Right forelimb (tissue), 1 donor: ENCODE data around the gene HYAL3.

Experiments
- DNase-seq: peaks from one replicate; pipeline ENCODE4 v3.0.0-alpha.2; 2018

The HYAL3 gene, protein sequence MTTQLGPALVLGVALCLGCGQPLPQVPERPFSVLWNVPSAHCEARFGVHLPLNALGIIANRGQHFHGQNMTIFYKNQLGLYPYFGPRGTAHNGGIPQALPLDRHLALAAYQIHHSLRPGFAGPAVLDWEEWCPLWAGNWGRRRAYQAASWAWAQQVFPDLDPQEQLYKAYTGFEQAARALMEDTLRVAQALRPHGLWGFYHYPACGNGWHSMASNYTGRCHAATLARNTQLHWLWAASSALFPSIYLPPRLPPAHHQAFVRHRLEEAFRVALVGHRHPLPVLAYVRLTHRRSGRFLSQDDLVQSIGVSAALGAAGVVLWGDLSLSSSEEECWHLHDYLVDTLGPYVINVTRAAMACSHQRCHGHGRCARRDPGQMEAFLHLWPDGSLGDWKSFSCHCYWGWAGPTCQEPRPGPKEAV

DNA sequence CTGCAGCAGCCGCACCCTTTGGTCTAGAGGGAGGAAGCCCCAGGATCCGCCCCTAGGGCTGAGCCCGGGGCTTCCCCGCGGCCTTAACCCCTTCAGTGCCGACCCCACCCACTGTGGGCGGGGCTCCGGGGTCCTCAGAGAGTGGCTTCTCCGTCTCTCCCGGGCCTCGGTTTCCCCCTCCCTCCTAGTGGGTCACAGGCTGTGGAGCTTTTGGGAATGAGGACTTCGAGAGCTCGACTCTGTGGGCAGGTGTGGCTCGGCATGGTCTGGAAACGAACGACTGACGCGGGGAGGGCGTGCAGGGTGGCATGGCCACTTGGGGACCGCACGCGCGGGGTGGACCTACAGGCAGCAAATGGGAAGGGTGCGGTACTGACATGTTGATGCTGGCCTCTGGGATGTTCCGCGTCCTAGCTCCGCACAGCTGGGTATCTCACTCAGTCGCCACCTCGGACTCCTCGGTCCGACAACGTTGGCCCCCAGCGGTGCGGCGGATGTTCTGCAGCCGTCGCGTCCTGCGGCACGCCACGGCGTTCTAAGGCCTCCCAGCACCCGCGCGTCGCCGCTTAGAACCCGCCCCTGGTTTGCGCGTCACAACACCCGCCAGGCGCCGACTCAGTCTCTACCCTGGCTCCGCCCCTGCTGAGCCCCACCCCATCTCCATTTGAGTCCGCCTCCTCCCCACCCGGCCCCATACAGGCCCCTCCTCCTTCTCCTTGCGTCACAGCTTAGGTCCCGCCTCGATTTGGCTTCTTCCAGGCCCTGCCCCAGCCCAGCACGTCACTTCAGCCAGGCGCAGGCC is at the start of gene HYAL3, which contains the start of gene NAA80:
Gene HYAL3, minus strand, starts transcription at position 570 of the 802 bp plus-strand sequence. CDS start 3,803 bp downstream, outside the sequence.
Gene NAA80, minus strand, starts transcription at position 570 of the 802 bp plus-strand sequence. CDS start 1,942 bp downstream, outside the sequence.
- DNase-seq = peak; percentile 99

DNA sequence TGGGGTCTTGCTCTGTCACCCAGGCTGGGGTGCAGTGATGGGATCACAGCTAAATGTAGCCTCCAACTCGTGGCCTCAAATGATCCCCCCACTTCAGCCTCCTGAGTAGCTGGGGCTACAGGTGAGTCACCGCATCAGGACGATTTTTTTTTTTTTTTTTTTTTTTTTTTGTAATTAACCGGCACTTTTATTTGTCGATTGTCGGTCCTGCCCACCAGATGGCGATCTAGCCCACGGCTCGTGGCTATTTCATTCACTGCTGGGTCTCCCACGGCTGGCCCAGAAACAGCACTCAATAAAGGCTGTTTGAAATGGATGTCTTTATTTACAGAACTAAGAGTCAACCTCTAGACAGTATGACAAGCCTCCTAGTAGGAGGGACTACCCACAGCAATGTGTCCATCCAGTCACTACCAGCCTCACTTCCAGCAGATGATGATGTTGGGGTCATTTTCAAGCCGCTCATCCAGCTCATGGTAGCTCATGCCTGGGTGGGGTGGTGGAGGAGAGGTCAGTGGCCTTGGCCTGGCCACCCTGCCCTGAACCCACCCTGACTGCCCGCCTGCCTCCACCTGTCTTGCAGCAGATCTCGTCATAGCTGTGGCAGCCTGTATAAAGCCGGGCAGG is 48.1 kb upstream of the HYAL3 start:
- DNase-seq = peak; percentile 77

DNA sequence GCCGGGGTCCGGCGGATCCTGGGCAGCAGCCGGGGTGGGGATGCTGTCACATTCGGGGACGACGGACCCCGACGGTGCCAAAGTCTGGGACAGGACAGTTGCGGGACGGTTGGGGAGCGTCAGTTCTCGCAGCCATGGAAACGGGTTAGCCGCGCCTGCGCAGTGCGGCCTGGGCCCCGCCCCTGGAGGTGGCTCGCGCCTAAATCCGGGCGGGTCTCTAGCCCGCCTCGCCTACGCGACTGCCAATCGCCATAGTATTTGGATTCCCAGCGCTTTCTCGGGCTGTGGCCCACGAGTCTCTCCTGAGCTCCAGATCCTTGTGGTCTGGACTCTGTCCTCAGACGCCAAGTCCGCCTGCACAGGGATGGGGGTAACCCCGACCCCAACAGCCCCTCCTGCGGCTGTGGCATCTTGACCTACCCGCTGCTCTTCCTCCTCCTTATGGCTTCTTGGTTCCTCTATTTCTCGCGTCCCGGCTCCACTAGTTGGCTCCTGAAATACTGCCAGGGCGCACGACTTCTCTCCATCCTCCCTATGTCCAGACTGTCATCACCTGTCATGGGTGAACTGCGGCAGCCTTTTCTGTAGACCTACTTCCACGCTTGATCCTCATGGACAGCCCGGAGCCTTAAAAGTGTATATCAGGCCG is 46.5 kb upstream of the HYAL3 start, which contains the start of gene ZMYND10:
Gene ZMYND10, minus strand, starts transcription at position 147 of the 649 bp plus-strand sequence. CDS start 153 bp downstream, outside the sequence.
- DNase-seq = peak; percentile 76

DNA sequence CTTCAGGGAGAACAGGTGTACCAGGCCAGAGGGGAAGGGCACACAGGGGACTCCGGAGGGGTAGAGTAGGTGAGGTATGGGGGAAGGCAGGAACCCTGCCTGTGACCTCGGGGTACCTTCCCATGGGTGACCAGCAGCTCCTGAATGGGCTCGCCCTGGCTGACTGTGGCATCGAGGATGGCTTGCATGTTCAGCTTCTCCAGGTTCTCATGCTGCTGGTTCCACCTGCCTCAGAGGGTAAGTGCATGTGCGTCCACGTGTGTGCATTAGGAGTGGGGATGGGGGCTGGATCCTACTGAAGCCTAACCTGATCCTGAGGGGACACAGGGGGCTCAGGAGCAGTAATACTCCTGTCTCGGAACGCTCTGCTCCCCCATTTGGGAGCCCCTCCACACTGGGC is 45.8 kb upstream of the HYAL3 start:
- no peak for DNase-seq

DNA sequence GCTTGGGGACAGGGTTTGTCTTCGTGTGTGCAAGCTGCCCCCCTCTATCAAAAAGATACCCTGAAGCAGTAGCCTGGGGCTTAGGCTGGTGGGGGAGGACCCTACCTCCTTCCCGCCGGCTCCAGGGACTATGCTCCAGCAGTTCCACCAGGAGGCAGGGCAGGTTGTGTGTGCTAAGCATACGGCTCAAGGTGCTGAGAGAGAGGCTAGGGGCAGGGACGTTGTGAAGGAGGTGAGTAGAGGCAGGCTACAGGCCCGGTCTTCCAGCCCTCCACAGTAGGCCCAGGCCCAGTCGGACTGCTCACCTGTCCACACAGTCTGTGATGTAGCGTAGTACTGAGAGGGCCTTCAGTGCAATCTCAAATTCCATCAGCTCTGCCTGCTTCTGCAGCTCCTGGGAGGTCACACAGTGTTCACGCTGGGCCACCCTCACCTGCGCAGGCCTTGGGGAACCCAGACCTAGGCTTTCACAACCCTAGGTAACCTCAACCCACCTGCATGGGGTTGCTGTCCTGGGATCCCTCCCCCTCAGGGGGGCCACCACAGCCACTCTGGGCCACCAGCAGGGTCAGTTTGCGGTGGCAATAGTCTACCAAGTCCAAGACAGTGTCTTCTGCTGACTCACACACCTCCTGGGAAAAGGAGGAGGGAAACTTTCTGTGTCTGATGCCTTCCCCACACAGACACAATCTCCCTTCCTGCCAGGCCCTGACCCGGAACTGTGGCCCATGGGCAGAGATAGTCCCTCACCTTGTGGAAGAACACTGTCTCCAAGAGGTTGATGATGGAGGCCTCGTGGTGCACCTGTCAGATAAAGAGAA is 43.8 kb upstream of the HYAL3 start:
- DNase-seq = no peak

DNA sequence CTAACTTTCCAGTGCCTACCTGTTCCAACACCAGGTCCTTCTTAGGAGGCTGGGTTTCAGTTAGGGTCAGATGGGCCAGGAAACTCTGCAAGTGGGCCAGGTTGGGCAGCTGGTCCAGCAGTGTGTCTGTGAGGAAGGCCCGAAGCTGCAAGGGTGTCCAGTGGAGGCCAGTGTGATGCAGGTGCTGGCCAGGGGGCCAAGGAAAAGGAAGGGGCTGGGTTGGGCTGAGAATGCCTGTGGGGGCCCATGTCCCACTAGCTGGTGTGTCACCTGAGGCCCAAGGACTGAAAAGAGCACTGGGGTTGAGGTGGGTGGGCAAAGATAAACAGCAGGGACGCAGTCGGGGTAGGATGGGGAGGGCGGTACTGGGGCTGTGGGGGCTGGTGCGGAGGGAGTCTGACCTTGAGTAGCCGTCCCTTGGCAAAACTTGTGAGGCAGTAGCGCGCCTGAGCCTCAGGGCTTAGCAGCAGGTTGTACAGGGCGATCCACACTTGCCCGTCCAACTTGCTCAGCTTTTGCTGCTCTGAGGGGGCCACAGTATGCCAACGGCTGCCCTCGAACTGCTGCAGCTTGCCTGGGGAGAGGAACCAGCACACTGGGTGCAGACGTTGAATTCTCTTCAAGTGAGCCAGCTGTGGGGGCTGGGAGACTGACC is 42.9 kb upstream of the HYAL3 start:
- DNase-seq = no peak

DNA sequence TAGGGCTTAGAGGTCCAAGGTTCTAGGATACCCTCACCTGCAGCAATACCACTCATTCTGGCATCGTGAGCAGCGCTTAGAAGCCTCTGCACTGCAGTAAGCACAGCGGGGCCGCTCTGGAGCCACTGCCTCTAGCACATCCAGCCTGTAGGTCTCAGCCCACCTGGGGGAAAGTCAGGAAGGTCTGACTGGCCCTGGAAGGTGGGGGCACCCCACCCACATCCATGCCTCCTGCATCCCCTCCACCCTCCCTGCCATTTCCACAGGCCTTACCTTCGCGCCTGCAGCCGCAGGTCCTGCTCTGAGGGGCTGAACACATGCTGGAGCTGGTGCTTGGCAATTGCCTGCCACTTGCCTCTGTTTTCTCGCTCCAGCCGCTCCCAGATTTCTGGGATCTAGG is 42.3 kb upstream of the HYAL3 start:
- no peak for DNase-seq

DNA sequence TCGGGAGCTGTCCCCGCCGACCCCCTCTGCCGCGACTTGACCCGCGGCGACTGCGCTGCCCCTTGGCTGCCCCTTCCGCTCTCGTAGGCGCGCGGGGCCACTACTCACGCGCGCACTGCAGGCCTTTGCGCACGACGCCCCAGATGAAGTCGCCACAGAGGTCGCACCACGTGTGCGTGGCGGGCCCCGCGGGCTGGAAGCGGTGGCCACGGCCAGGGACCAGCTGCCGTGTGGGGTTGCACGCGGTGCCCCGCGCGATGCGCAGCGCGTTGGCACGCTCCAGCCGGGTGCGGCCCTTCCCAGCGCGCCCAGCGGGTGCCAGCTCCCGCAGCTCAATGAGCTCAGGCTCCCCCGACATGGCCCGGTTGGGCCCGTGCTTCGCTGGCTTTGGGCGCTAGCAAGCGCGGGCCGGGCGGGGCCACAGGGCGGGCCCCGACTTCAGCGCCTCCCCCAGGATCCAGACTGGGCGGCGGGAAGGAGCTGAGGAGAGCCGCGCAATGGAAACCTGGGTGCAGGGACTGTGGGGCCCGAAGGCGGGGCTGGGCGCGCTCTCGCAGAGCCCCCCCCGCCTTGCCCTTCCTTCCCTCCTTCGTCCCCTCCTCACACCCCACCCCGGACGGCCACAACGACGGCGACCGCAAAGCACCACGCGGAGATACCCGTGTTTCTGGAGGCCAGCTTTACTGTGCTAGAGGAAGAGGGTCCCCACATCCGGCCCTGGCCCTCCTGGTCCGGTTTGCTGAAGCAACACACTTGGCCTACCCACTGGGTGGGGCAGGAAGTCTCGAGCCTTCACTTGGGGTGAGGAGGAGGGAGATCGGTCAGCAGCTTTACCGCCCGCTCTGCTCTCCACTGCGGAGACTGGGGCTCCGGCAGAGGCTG is 41.5 kb upstream of the HYAL3 start, which contains the start of gene RASSF1:
Gene RASSF1, minus strand, starts transcription at position 389 of the 882 bp plus-strand sequence. Its CDS starts 31 bp downstream, at position 358.
- peak; percentile 86 for DNase-seq

DNA sequence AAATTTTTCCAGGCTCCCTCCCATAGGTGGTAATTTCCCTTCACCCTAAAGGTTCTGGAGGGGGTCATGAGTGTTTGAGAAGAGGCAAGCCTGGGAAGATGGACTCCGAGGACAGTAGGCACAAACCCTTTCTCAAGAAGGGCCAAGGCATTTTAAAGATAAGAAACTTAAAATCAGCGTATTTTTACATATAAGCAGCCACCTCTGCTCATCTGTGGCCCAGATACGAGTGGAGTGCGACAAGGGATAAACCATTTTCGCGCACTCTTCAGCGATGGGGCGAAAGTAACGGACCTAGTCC is 40.9 kb upstream of the HYAL3 start:
- DNase-seq = no peak

DNA sequence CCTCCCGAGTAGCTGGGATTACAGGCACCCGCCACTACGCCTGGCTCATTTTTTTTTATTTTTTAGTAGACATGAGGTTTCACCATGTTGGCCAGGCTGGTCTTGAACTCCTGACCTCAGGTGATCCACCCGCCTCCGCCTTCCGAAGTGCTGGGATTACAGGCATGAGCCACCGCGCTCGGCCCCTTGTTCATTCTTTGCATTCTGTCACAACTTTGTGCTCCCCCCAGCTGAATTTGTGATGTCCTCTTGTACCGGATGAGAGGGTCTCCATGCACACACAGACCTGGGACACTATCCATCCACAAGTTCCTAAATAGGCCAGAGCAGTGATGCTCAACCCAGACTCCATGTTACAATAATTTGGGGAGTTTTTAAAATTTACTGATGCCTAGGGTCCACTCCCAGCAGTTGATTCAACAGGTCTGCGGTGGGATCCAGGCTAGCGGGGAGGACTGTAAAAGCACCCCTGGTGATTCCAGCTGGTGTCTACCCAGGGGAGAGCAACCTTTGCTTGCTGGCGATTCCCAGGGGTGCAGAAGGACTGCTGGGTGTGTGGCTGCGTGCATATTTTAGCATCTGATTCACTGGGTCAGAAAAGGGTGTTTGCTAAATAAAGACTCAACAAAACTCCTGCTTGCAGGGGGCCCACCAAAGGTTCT is 40.4 kb upstream of the HYAL3 start:
- no peak for DNase-seq

DNA sequence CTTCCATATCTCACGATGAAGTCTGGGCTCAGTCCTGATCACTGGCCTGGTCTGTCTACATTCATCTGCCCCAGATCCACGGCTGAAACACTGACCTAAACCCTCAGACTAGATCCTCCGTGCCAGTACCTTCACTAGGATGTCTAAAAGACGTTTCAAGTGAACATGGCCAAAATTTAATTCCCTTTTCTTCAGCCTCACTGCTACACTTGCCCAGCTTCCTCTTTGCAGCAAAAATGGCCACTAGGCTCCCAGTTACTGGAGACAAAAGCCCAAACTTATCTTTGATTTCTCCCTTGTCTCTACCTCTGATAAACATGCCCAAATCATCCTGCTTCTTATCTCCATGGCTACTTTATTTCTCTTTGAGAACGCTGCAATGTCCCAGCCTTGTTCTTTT is 39.8 kb upstream of the HYAL3 start:
- DNase-seq = no peak

DNA sequence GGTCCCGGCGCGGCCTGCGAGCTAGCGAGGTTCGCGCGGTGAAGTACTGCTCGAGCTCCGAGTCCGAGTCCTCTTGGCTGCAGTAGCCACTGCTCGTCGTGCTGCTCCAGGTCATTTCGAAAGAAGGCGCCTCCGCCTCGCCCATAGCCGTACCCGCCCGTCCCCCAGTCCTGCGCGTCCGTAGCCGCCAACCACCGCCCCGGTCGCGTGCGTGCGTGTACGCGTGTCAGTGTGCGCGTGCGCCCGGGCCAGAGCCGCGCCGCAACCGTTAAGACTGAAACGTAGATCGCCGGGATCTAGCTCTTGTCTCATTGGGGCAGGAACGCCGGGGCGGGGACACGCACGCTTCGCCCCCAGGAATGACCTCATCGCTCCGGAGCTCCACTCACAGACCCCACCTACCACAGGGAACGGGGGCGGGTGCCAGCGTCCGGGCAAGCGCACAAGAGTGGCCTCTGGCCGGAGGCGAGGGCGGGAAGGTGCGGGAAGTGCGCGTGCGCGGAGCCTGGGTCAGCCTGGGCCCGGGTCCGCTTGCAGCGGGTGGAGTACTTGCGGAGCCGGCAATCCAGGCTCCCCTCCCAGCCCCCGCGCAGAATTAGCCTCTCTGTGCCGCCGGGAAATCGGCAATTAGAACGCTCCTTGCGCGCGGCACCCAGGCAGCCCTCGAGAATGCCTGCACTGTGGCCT is 38.1 kb upstream of the HYAL3 start:
- DNase-seq = peak; percentile 99

DNA sequence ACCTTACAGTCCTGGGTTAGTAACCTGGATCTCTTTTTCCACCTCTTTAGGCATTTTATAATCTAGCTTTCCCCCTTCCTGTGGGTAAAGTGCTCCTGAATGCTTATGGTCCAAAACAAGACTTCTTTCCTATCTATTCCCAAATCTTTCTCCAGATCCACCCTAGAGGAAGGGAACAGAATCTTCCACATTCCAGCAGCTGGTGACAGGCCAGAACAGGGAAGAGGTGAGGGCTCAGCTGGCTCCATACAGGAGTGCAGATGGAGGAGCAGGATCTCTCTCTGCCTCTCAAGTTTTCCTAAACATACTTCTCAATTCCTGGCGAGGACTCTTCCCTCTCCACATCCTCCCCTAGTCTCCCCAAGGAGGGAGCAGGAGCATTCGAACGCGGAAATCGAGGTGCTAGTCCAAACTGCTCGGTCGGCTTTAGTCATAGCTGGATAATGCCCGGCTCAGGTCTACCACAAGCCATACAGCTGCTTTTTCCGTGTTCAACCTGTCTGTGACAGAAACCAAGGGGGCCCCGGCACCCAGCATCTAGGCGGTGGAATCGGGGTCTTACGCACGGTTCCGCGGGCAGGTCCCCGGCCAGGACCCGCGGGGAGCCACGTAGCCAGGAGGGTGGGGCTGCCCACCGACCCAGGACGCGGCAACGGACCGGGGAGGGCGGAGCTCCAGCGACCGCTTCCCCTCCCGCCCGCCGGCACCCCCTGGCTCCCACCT is 37.4 kb upstream of the HYAL3 start:
- no peak for DNase-seq

DNA sequence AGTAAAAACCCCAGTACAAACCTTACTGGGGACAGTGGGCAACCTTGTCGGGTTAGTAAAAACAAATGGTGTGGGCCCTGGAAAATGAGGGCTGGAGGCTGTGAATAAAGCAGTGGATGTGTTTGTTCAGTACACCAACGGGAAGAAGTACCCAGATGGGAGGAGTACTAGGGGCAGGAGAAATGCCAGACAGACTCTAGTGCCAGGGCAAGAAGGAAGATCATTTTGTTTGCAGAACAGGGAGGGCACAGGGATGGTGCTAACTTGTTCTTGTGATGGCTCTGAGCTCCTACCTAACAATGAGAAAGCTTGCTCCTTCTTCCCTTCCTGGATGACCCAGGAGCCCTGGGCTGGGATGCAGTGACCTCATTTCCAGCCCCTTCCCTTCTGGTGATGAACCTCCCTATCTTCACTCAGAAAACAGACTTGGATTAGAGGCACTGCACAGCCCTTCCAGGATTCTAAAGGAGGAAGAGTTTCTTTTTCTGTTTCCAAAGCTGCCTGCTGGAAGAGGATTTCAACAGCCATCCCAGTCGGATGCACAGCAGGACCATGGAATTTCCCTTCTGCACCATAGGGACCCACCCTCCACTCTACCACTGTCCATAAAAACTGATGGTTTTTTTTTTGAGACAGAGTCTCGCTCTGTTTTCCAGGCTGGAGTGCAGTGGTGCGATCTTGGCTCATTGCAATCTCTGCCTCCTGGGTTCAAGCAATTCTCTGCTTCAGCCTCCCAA is 35.3 kb upstream of the HYAL3 start:
- no peak for DNase-seq

DNA sequence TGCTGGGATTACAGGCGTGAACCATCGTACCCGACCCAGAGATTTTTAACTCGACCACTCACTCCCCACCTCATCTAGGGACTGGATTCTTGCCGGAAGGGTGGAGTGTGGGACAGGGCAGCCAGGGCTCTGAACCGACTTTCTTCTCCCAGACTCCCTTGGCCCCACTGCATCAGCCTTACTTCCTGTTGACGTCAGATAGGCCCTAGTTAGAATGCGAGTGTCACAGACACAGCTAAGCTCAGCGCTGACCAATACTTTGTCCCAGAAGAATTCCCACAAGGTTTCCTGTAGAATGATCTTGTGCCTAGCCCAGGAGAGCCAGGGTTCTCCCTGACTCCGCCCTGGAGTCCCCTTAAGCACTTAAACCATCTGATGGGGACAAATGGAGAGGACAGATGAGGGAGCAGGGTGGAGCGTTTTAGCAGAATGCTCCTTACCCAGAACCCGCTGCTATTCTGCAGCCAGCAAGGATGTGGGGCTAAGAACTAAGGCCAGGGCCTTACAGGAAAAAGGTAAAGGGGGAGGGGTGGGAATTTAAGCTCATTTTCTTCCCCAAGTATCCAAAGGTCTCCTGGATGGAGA is 34.6 kb upstream of the HYAL3 start:
- no peak for DNase-seq

DNA sequence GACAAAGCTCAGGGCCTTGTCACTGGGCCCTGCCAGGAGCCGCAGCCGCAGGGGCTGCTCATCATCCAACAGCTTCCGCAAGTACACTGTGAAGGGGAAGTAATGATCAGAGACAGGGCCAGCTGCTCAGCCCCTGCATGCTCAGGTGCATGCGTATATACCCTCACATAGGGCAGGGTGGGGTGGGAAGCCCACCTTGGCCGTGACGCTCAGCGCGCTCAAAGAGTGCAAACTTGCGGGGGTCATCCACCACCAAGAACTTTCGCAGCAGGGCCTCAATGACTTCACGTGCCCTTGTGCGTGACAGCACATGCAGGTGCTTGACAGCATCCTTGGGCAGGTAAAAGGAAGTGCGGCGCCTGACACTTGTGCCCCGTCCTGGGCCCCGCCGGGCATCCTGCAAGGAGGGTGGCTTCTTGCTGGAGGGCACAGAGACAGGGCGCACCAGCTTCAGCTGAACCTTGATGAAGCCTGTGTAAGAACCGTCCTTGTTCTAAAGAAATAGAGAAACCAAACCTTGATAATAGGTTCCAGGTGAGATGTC is 32.2 kb upstream of the HYAL3 start:
- DNase-seq = no peak

DNA sequence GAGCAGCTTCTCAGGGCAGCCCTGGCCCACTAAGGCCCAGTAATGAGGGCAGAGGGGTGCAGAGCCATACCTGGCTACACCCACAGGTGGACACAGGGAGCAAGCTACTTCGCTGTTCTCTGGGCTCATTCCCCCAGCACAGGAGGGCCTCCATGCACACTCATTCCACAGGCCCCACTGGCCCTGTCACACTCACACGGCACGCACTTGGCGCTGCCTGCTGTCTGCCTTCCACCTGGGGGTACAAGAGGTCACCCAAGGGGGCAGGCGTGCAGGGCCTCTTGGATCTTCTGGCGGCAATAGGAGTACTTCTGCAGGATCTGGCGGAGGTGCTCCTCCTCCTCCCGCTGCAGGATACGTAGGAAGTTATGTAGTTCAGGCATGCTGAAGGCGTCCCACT is 31.1 kb upstream of the HYAL3 start:
- no peak for DNase-seq
